HG02970 (cell line): ENCODE data around the gene GPR25.

Experiments
- ATAC-seq: cut with Tn5 transposase; IDR thresholded peaks from one replicate; pipeline ENCODE4 v1.9.1; 2021; ENCODE audit warnings: mild to moderate bottlenecking, moderate library complexity, moderate number of reproducible peaks; ENCODE audit not compliant: unreplicated experiment, low FRiP score

GPR25 gene

DNA sequence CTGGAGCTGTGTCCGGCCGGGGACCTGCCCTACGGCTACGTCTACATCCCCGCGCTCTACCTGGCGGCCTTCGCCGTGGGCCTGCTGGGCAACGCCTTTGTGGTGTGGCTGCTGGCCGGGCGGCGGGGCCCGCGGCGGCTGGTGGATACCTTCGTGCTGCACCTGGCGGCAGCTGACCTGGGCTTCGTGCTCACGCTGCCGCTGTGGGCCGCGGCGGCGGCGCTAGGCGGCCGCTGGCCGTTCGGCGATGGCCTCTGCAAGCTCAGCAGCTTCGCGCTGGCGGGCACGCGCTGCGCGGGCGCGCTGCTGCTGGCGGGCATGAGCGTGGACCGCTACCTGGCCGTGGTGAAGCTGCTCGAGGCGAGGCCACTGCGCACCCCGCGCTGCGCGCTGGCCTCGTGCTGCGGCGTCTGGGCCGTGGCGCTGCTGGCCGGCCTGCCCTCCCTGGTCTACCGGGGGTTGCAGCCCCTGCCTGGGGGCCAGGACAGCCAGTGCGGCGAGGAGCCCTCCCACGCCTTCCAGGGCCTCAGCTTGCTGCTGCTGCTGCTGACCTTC, 412 bp downstream of the GPR25 start:
- ATAC-seq: no peak

DNA sequence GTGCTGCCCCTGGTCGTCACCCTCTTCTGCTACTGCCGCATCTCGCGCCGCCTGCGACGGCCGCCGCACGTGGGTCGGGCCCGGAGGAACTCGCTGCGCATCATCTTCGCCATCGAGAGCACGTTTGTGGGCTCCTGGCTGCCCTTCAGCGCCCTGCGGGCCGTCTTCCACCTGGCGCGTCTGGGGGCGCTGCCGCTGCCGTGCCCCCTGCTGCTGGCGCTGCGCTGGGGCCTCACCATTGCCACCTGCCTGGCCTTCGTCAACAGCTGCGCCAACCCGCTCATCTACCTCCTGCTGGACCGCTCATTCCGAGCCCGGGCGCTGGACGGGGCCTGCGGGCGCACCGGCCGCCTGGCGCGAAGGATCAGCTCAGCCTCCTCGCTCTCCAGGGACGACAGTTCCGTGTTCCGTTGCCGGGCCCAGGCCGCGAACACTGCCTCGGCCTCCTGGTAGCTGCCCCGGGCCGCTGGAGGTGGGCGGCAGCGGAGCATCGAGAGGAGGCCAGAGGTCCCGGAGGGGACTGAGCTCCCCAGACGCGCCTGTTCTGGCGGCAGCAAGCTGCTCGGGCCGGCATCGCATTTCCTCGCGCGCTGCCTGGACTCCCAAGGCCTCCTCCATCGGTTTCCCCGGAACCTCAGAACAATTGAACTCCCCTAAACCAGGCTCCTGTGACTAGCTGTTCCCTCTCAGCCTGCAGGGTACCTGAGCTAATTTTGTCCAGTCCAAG, 1.1 kb downstream of the GPR25 start:
- ATAC-seq: no peak

GRCh38 chr1:200874694-200875093, 1.9 kb downstream of the GPR25 start:
- ATAC-seq: no peak

GRCh38 chr1:200875416-200875815, 2.6 kb downstream of the GPR25 start:
- ATAC-seq: no peak

DNA sequence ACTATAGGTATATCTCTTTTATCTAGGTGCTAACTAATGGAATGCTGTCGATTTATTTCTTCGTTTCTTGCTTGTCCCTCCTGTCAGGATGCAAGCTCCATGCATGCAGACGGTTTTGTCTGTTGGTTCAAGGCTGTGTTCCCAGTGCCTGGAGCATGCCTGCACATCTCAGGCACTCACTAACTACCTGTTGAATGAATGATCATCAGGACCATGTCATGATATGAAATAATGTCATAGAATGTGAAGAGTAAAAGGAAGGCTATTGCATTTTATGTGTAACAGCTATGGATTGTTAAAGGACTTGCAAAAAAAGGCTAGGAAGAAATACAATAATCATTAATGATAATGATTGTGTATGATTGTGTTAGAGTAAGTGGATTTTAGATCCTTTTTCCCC, 4.2 kb downstream of the GPR25 start:
- ATAC-seq: no peak

GRCh38 chr1:200877839-200878551, 5.2 kb downstream of the GPR25 start:
- no peak for ATAC-seq

DNA sequence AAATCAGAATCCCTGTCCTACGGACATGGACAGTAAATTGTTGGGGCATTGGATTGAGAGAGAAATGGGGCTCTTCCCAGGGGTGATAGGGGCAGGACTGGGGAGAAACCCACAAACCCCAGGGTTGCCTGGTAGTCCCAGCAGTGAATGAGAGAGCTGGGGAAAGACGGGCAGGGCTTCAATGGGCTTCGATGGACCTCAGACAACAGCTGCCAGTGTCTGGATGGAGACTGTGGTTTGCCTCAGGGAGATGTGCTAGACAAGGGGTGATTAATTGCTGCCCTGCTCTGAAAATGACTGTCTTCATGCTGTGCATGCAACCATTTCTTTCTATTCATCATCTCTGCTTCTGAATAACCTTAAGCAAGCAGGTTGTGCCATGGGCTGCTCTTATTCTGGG, 7.4 kb downstream of the GPR25 start:
- no peak for ATAC-seq

DNA sequence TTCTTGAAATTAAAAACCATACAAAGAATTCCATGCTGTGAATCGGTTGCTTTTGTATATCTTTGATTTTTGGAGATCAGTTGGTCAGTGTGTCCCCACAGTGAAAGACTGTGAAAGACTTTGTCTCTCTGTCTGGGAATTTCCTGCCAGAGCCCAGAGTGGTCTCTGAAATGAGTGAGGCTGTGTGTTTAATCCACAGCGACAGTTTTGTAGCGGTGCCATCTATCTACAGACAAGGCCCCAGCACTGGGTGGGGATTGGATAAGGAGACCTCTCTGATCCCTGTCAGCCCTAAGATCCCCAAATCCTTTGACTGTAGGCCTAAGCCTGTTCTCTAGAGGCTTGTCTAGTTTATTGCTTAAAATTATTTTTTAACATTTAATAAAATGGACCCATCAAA, 10.3 kb downstream of the GPR25 start:
- no peak for ATAC-seq

GRCh38 chr1:200885623-200886402, 13.0 kb downstream of the GPR25 start:
- ATAC-seq: no peak

DNA sequence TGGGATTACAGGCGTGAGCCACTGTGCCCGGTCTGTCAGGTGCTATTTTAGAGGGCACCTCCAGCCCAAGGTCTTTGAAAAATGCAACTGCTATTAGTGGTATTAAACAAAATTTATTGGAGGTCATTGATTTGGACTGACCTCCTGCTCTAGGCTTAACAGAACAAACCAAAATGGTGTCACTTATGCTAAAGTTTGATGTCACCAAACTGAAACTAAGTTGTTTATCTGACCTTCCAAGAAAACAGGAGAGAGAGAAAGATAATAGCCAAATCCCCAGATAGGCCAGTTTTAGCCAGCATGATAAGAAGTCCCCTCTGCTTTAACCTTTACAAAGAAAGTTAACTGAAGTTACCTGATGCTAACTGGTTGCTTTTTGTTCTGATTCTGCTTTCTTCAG, 13.8 kb downstream of the GPR25 start:
- ATAC-seq: no peak

- no peak for ATAC-seq
Observed at GRCh38 chr1:200887036-200887435, 14.3 kb downstream of the GPR25 start.

- no peak for ATAC-seq
Observed at GRCh38 chr1:200887772-200888348, 15.1 kb downstream of the GPR25 start.

DNA sequence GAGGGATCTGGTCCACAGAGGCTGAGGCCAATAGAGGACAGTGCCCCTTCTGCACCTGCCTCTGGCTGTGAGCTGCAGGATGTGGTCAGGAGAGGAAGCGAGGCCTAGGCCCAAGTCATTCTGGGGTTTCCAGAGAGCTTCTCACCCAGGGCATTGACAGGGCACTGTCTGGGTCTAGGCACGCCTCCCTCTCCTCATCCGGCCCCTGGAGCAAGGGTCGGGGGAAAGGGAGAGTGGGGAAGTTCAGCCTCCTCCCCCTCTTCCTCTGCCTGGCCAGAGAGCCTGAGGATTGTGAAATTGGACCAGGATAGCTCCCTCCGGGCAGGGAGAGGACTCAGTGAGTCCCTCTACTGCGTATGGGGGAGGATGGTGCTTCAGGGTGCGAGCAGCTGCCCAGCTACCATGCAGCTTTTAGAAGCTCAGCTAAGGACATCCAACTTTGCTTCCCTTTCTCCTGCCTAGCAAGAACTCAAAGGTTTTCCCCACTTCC, 15.6 kb downstream of the GPR25 start:
- peak; percentile 73 for ATAC-seq

- no peak for ATAC-seq
Observed at GRCh38 chr1:200889571-200889970, 16.8 kb downstream of the GPR25 start.

DNA sequence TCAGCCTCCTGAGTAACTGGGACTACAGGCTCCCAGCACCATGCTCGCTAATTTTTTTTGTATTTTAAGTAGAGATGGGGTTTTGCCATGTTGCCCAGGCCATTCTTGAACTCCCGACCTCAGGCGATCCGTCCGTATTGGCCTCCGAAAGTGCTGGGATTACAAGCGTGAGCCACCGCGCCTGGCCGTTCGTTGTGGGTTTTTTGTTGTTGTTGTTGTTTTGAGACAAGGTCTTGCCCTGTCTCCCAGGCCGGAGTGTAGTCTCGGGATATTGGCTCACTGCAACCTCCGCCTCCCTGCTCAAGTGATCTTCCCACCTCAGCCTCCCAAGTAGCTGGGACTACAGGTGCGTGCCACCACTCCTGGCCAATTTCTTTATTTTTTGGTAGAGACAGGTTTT, 17.2 kb downstream of the GPR25 start:
- no peak for ATAC-seq

- ATAC-seq: no peak
Observed at GRCh38 chr1:200890818-200891773, 18.3 kb downstream of the GPR25 start.

- no peak for ATAC-seq
Observed at GRCh38 chr1:200891774-200892157, 19.0 kb downstream of the GPR25 start.

- ATAC-seq: no peak
Observed at GRCh38 chr1:200892546-200892945, 19.8 kb downstream of the GPR25 start.

DNA sequence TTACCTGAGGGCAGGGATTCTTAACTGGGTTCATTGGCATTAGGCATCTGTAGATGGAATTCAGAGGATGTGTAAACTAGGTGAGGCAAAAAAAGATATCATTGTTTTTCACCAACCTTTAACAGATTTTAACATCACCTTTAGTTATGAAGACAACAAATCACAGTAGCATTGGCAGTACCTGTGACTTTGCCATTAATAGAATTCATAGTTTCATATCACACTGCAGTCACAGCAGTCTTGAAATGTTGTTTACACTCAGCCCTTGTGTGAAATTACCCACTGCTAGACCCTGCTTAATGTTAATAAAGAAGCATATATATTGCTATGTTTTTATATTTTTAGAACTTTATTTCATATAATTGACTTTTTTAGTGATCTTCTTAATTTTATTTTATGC, 20.2 kb downstream of the GPR25 start:
- ATAC-seq: no peak
